ENCODE measurements around the gene FCN1.

DNA sequence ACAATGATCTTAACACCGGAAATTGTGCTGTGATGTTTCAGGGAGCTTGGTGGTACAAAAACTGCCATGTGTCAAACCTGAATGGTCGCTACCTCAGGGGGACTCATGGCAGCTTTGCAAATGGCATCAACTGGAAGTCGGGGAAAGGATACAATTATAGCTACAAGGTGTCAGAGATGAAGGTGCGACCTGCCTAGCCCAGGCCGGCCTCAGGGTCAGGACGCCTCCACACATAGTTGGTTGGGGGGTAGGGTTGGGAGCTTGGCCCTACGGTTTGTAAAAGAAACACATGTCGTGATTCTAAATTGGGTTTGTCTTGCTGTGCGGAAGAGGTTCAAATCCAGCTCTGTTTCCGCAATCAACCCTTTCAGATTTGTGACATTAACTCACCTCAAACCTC, 30.5 kb downstream of the FCN1 start:
- TF ChIP-seq, protein P1, sequence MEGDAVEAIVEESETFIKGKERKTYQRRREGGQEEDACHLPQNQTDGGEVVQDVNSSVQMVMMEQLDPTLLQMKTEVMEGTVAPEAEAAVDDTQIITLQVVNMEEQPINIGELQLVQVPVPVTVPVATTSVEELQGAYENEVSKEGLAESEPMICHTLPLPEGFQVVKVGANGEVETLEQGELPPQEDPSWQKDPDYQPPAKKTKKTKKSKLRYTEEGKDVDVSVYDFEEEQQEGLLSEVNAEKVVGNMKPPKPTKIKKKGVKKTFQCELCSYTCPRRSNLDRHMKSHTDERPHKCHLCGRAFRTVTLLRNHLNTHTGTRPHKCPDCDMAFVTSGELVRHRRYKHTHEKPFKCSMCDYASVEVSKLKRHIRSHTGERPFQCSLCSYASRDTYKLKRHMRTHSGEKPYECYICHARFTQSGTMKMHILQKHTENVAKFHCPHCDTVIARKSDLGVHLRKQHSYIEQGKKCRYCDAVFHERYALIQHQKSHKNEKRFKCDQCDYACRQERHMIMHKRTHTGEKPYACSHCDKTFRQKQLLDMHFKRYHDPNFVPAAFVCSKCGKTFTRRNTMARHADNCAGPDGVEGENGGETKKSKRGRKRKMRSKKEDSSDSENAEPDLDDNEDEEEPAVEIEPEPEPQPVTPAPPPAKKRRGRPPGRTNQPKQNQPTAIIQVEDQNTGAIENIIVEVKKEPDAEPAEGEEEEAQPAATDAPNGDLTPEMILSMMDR (conservative IDR thresholded peaks at IDR 0.05; ENCODE audit: low read depth, low read length) = no peak
- no peak for TF ChIP-seq EZH2phosphoT487 (IDR thresholded peaks at IDR 0.05; ENCODE audit: borderline replicate concordance, low read length)
